DOHH2 (cell line): ENCODE data around the gene RBM44.

ENCODE experiments used
- CTCF ChIP-seq: fragments of 200-600 bp; sonication (generic); IDR thresholded peaks from one replicate; pipeline ENCODE4 v1.5.1; 2014; ENCODE audit warnings: antibody characterized with exemption, mild to moderate bottlenecking, low read depth, low read length; ENCODE audit not compliant: poor library complexity, severe bottlenecking
- EZH2phosphoT487 ChIP-seq: fragments of 200-600 bp; sonication (generic); IDR thresholded peaks from 2 replicates; pipeline ENCODE4 v1.6.1; 2017; ENCODE audit warnings: borderline replicate concordance, mild to moderate bottlenecking, antibody characterized with exemption, low read length, moderate library complexity, mixed read lengths

GRCh38 chr2:237759176-237759575, 39.4 kb upstream of the RBM44 start:
- TF ChIP-seq CTCF, result no peak
- TF ChIP-seq EZH2phosphoT487, result no peak
